GM21717 (cell line): Measurements from ENCODE around the gene ARSJ.
"Not testable (repeated sequence)": the region's sequence is repeated elsewhere in the genome, so short reads cannot be mapped to it uniquely, and the experiment has no call there.

ENCODE experiments used
- ATAC-seq: cut with Tn5 transposase; IDR thresholded peaks from one replicate; pipeline ENCODE4 v1.9.1; 2021; ENCODE audit warnings: mild to moderate bottlenecking, moderate library complexity; ENCODE audit not compliant: unreplicated experiment

The ARSJ gene

GRCh38 chr4:113958766-113959538, 20.5 kb downstream of the ARSJ start:
- ATAC-seq, result no peak

DNA sequence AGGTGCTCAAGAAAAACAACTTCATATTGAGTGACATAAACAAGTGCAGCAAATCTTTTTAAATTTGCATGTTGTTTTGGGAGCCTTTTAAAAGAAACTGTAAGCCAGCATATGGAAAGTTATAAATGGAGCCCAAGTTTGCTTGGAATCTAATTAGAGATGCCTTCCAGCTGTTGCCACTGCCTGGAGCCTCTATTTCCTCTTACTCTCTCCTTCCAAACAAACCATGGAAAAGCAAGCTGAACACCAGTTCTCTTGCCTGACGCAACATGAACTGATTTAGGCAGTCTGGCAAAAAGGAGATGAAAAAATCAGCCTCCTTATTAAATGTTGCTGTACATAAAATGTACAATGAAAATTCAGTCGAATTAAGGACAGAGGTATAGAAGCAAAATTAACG, 21.5 kb downstream of the ARSJ start:
- no peak for ATAC-seq

DNA sequence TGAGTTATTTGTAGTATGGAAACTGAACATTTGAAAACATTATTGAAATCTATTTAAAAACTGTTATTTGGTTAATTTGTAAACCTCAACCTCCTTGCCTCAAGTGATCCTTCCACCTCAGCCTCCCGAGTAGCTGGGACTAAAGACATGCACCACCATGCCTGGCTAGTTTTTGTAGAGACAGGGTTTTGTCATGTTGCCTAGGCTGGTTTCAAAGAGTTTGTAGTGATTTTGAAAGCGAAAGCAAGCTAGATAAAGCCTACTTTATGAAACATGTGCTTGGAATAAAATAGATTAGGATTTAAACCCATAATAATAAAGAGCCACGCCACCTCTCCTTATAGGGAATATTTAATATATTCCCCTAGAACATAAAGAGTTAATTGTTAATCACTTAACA, 23.5 kb downstream of the ARSJ start:
- ATAC-seq, result peak; percentile 72

- no peak for ATAC-seq
Measured at GRCh38 chr4:113955411-113955810, 24.0 kb downstream of the ARSJ start.

DNA sequence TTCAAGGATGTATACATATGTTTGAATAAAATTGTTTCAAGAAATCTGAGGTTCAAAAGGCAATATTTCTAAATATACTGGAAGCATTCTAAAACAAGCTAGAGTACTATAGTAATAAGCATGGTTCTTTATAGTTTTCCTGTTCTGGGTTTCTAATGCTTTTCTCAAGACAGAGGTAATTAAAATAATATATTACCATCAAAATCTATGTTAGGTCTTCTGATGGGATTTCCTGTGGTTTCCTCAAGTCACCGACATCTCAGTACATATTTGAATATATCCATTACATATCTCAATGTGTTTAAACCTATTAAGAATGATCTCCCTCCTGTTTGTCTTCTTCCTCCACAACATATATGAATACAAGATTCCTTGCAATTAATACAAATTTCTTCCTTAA, 25.6 kb downstream of the ARSJ start:
- no peak for ATAC-seq

DNA sequence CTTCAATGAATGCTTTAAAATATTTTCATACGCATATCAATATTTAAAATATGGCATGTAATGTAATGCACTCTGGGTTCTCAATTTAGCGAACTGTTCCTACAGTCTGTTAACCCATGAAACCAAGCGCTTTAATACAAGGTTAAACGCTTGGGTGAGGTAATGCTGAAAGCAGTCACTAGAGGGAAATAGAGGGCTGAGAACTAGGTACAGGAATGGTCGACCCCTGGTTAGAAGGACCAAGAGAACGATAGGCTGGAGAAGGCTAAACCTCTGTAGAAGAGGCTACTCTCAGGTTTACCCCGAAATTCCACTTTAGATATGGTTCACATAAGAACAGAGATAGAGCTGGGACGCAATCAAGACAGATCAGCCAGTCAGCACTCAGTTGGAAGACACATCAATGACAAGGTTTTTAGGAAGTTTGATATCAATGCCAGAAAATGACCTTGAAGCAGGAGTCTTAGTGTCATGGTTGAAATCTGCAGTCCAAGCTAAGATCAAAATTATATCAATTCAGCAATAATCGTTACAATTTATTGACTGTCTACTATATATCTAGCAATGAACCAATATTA, 26.9 kb downstream of the ARSJ start:
- ATAC-seq, result peak; percentile 87

- ATAC-seq, result no peak
Measured at GRCh38 chr4:113951263-113951662, 28.2 kb downstream of the ARSJ start.

DNA sequence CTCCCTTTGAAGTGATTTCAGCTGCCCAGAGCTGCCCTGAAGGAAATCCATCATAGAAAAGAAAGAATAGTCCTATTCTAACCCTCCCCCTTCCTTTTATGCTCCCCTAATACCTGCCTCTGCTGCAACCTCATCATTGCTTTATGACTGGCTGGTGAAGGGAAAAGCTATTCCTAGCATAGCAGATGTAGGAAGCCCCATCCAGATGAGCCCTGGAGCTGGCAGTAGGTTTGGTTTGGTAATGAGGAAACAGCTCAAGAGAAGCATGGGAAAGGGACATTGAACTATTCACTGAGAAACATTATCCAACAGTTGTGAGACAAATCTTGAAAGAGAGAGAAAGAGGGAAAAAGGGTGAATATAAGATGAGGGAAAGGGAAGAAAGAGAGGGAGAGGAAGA, 29.2 kb downstream of the ARSJ start:
- ATAC-seq, result no peak

- no peak for ATAC-seq
Measured at GRCh38 chr4:113947484-113947883, 32.0 kb downstream of the ARSJ start.

DNA sequence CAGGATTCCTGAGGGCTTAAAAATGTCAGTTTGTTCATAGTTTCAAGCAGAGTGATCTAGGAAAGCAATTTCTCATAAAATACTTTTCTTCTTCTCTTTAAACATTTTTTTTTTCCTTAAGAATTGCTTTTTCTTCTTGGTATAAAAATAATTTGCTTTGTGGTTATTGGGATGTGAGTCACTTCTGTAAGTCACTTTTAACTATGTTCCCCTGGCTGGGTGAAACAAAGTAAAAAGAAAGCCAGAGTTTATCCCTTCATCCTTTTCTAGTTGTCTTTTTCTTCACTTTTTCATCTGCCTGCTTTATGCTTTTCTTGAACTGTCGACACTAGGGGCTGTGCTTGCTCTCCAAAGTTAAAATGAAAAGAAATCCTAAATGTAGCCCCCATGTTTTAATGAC, 33.5 kb downstream of the ARSJ start:
- ATAC-seq, result no peak

DNA sequence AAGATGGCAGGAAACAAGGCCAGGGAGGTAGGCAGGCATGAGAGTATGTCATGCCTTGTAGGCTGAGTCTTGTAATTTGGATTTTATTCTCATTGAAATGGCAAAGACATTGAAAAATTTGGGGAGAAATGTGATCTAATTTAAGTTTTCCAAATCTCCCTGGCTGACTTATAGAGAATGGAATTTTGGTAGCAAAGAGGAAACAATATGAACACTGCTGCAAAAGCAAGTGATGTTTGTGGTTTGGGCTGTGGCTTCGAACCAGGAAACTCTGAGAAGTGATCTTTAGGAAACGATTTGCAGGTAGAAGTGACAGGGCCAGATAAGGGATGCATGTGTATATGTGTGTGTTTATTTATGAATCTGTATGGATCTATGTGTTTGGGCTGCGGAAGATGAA, 35.6 kb downstream of the ARSJ start:
- ATAC-seq, result no peak

DNA sequence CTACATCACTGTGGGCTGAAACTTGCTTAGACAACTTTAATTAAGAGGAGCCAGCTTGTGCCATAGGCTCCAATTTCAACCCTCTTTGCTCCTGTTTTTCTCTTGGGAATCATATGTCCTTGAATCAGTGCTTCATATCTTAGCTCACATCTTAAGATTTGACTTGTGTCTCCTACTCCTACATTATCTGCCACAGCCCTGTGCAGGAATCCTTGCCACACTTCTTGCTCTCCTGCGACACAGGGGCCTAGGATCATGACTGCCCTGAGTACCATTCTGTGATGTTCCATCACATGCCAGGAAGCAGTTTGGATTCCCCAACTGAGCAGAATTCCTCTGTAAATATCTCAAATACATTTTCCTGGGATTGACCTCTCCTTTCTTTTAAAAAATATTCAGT, 36.4 kb downstream of the ARSJ start:
- no peak for ATAC-seq

- ATAC-seq, result no peak
Measured at GRCh38 chr4:113941836-113942235, 37.6 kb downstream of the ARSJ start.

DNA sequence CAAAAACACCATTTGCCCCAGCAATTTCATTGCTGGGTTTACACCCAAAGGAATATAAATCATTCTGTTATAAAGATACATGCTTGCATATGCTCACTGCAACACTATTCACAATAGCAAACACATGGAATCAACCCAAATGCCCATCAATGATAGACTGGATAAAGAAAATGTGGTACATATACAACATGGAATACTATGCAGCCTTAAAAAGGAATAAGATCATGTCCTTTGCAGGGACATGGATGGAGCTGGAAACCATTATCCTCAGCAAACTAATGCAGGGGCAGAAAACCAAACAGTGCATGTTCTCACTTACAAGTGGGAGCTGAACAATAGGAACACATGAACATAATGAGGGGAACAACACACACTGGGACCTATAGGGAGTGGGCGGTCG, 39.3 kb downstream of the ARSJ start:
- ATAC-seq, result not testable (repeated sequence)

GRCh38 chr4:113935190-113935589, 44.3 kb downstream of the ARSJ start:
- no peak for ATAC-seq

DNA sequence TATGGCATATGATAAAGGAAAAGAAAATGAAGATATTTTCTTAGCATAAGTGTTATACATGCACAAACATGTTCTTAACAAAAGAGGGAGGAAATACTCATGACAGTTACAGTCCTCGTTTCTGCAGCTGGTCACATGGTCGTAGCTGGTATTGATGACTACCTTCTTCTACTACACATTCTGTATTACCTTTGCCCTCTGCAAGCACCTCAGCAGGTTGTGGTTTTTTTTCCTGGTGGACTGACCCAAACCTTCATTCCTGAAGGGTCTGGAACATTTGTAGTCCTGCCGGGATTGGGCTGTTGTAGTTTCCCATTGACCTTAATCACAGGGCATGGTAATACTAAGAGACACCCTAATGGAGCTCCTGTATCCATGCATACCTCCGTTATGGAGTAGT, 54.7 kb downstream of the ARSJ start:
- not testable (repeated sequence) for ATAC-seq

DNA sequence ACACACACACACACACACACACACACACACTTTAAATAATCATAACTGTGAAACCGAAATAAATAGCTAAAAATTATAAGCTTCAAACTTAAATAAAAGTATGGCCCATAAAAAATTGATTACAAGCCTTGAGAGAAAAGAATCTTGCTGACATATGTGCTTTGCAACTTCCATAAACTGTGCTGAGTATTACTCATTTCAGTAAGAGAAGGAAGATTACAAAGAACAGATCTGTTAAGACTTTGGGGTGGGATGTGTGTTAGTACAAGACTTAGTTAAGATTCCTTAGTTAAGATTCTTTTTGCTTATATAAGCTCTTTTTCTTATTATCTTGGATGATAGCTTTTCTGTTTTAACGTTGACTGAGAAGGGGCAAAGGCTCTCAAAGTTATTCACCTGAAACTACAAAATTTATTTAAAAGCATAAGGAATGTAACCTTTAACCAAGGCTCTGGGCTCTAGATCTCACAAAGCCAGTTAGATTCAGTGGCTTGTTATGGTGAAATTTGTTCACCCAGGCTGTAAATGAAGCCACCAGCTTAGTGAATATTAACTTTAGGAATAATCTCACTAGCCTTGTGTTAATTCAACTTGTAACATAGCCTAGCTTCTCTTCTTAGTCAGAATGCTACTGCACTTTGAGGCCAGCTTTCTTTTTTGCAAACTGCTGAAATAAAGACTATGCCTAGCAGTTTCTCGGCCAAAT, 58.2 kb downstream of the ARSJ start:
- no peak for ATAC-seq

DNA sequence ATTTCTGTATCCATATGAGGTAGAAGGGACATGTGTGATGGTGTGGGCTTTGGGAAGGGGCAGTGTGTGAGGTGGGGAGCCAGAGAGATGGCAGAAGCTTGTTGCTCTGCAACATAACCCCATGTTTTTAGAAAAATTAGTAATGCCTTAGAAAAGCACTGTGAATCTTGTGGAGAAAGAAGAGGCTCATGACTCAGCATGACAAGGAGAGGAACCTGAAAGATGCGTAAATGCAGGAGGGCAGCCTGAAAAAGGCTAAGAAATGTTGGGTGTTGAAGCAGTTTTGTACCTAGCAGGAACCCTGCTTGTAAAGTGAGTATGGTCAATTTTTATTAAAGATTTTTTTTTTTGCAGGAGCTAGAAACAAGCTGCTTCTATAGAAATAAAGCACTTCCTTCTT, 59.8 kb downstream of the ARSJ start:
- no peak for ATAC-seq

DNA sequence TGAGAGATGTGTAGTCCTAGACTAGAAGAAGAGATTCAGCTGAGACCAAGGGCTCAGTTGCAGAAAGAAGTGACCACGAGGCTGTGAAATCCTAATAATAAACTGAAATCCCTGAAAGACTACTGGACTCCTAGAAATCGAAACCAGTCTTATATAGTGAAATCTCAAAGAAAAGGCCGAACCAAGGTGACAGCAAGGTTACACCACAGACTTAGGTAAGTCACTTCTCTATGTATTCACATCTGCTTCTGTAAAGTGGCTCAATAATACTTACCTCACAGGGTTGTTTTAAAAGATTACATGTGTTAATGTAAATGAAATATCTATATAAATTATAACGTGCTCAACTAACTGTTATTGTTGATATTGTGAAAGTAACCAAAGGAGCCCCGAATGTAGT, 60.3 kb downstream of the ARSJ start:
- ATAC-seq, result no peak

DNA sequence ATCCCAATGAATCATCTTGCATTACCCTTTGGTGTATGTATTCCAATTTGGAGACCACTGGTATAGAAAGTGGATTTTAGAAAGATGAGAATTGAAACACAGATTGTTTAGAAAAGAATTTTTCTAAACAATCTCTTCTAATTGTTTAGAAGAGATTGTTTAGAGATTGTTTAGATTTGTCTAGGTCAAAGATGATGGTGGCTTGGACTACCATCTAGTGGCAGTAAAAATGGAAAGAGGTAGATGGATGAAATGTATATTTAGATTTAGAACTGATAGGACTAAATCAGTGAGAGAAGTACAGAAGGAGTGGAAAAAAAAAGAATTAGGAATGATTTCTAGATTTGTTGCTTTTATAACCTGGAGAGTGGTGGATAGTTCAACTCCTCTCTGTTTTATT, 70.6 kb downstream of the ARSJ start:
- ATAC-seq, result no peak

DNA sequence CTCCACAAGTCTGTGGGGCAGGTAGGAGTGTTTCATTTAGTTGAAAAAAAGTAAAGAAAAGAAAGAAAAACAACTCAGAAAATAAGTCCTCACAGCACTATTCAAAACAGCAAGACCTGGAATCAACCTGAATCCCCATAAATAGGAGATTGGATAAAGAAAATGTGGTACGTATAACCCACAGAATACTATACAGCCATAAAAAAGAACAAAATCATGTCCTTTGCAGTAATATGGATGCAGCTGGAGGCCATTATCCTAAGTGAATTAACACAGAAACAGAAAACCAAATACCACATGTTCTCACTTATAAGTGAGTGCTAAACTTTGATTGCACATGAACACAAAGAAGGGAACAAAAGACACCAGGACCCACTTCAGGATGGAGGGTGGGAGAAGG, 71.9 kb downstream of the ARSJ start:
- no peak for ATAC-seq

- ATAC-seq, result no peak
Measured at GRCh38 chr4:113905301-113905700, 74.1 kb downstream of the ARSJ start.
